GM12891 (cell line): ENCODE results near the gene TNFRSF21.
"Not testable (repeated sequence)": the region's sequence is repeated elsewhere in the genome, so short reads cannot be mapped to it uniquely, and the experiment has no call there.

ENCODE experiments used
- DNase-seq: peaks from one replicate; pipeline ENCODE4 v3.0.0; 2011; ENCODE audit warnings: low spot score; ENCODE audit not compliant: insufficient read length
- FAIRE-seq: peaks from 2 replicates; lab custom pipeline; 2011; peaks lifted over from hg19 to GRCh38; lab: Jason Lieb, UNC
- PAX5 ChIP-seq: IDR thresholded peaks from 2 replicates; pipeline ENCODE4 v1.6.1; 2011; ENCODE audit warnings: low read length, moderate library complexity, mild to moderate bottlenecking; ENCODE audit not compliant: insufficient read depth, severe bottlenecking
- POLR2A ChIP-seq: IDR thresholded peaks from 2 replicates; pipeline ENCODE4 v1.6.1; 2011; ENCODE audit warnings: low read depth, low read length, control low read depth
- POLR2AphosphoS5 ChIP-seq: IDR thresholded peaks from 2 replicates; pipeline ENCODE4 v1.6.1; 2011; ENCODE audit warnings: low read depth, low read length, control low read depth
- POU2F2 ChIP-seq: IDR thresholded peaks from 2 replicates; pipeline ENCODE4 v1.6.1; 2011; ENCODE audit warnings: low read depth, mild to moderate bottlenecking, control low read depth, low read length, moderate library complexity
- SPI1 ChIP-seq: IDR thresholded peaks from 2 replicates; pipeline ENCODE4 v1.6.1; 2011; ENCODE audit warnings: low read depth, low read length, control low read depth
- TAF1 ChIP-seq: IDR thresholded peaks from 2 replicates; pipeline ENCODE4 v1.6.1; 2011; ENCODE audit warnings: low read depth, low read length, control low read depth

The TNFRSF21 gene

DNA sequence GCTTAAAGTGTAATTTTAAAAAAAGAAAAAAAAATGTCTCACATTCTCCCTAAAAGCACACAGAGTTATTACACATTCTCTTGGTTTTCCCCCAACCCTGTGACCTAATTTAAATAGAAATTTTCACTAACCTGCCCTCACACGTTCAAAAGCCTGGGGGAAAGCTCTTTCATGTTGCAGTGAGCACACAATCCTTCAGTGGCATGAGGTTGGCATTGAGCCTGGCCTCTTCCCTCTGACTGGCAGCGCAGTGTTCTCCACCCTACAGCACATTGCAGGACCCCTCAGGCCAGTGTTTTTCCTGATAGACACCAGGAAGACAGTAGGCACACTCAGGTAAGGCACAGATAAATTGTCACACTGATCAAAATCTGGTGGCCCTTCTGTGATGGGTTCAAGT is 34.1 kb downstream of the TNFRSF21 start:
- no peak for TF ChIP-seq POU2F2
- TF ChIP-seq SPI1 = no peak
- TF ChIP-seq POLR2A = no peak
- TF ChIP-seq TAF1 = no peak
- TF ChIP-seq POLR2AphosphoS5 = no peak
- no peak for TF ChIP-seq PAX5
- DNase-seq (no peak), FAIRE-seq (no peak)

DNA sequence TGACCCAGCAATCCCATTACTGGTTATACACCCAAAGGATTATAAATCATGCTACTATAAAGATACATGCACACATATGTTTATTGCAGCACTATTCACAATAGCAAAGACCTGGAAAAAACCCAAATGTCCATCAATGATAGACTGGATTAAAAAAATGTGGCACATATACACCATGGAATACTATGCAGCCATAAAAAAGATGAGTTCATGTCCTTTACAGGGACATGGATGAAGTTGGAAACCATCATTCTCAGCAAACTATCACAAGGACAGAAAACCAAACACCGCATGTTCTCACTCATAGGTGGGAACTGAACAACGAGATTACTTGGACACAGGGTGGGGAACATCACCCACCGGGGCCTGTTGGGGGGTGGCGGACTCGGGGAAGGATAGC is 34.6 kb downstream of the TNFRSF21 start:
- not testable (repeated sequence) for DNase-seq, FAIRE-seq

DNA sequence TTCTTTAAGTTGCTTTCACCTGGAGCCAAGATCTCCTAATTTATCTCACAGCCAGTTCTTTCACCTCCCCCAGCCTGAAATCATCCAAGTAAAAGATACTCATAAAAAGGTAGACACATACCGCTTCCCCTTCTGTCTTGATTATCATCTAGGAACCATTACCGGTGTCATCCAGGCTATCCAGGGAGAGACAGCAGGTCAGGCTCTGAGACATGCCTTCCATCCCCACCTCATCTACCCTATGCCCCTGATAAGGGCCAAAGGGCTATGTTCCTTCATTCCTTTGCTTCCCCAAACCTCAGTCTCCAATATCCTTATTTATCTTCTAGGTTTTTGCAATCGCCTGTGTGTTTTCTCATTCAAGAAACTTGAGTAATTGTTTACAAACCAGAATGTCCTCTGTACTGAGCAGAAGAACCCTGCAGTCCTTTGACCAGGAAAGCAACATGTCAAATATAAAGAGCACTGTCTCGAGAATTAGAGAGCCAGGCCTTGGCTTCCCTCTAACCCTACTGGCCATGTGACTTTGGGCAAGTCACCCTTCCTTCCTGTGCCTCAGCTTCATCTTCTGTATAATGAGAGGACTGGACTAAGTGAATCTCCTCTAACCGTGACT is 41.0 kb downstream of the TNFRSF21 start:
- DNase-seq = no peak
- TF ChIP-seq TAF1 (no peak), POU2F2 (no peak), POLR2AphosphoS5 (no peak), PAX5 (no peak), POLR2A (no peak), SPI1 (no peak)
- FAIRE-seq = no peak

DNA sequence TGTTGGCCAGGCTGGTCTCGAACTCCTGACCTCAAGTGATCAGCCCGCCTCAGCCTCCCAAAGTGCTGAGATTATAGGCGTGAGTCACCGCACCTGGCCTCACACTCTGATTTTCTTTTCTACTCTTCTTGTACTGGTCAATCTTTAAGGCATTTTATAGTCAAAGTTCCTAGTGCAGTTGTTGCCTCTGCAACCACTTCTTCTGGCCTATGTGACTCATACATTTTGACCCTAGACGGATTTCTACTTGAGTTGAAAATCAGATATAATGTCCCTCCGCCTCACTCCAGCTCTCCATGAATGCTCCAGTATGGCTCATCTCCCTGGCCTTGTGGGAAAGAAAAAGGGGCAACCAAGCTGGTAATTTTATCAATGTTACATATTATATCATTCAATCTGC is 42.4 kb downstream of the TNFRSF21 start:
- TF ChIP-seq TAF1 = no peak
- no peak for DNase-seq
- no peak for FAIRE-seq

DNA sequence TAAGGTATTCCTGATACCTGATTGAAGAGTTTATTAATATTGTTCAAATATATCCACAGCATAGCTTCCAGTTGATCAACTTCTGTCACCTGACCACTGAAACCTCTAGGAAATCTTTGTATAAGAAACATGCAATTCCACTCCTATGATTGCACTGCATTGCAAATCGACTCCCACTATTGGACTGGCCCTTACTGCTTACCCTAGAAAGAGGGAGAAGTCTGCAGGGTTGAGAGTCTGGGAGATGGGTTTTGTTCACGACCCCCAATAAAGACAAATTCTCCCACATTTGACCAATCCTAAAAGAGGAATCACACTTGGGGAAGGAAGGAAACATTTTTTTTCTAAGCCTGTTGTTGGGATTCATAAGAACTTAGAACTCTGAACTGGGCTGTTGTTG is 43.7 kb downstream of the TNFRSF21 start:
- FAIRE-seq (no peak), DNase-seq (no peak)
- TF ChIP-seq POLR2A (no peak), POLR2AphosphoS5 (no peak), TAF1 (no peak), POU2F2 (no peak), PAX5 (no peak), SPI1 (no peak)

DNA sequence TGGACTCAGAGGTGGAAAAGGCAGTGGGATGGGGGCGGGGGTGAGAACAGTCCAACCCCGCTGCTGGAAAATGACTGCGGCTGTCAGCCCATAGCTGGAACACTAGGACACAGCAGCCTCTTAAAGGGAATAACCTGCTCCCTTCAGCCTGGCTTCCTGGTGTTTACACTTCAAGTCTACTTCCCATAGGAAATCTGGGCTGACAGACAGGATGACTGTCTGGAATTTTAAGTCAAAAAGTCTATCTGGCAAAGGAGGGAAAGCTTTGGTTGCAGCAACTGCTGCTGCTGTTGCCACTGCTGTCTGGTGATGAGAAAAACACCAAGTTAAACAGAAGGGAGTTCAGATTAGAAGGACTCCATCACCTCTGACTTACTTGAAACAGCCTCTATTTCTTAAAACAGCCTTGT is 44.9 kb downstream of the TNFRSF21 start:
- TF ChIP-seq TAF1 (no peak), PAX5 (no peak), POLR2AphosphoS5 (no peak), SPI1 (no peak), POU2F2 (no peak), POLR2A (no peak)
- no peak for FAIRE-seq
- DNase-seq = no peak

DNA sequence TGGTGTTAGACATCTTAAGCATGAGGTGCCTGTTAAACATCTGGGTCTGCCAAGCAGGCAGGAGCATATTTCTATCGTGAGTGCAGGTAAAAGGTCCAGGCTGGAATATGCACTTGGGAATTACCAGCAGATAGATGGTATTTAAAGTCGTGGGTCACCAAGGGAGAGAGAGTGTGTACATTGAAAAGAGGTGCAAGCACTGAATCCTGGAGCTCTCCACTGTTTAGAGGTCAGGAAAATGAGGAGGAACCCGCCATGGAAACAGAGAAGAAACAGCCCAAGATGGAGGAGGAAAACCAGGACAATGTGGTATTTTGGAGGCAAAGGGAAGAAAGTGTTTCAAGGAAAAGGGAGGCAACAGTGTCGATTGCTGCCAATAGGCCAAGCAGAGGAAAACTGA is 46.4 kb downstream of the TNFRSF21 start:
- DNase-seq (no peak), FAIRE-seq (no peak)
- no peak for TF ChIP-seq POLR2AphosphoS5
- TF ChIP-seq POLR2A = no peak
- no peak for TF ChIP-seq TAF1
- no peak for TF ChIP-seq POU2F2
- no peak for TF ChIP-seq PAX5
- no peak for TF ChIP-seq SPI1

DNA sequence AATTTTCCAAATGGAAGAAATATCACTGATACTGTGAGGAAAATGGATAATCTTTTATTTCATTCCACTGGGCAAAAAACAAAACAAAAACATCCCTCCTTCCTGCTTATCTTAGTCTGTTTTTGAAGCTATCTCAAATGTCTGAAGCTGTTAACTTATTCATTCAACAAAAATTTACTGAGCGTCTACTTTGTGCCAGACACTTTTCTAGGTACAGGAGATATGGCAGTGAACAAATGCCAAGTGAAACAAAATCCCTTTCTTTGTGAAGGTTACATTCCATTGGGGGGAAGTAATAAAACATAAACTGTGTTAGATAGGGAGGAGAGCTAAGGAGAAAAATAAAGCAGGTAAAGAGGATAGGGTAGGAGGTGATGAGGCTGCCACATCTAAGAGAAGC is 47.5 kb downstream of the TNFRSF21 start:
- FAIRE-seq = no peak
- TF ChIP-seq POLR2A = no peak
- no peak for TF ChIP-seq TAF1
- TF ChIP-seq POLR2AphosphoS5 = no peak
- no peak for TF ChIP-seq POU2F2
- no peak for TF ChIP-seq SPI1
- TF ChIP-seq PAX5 = no peak
- no peak for DNase-seq

DNA sequence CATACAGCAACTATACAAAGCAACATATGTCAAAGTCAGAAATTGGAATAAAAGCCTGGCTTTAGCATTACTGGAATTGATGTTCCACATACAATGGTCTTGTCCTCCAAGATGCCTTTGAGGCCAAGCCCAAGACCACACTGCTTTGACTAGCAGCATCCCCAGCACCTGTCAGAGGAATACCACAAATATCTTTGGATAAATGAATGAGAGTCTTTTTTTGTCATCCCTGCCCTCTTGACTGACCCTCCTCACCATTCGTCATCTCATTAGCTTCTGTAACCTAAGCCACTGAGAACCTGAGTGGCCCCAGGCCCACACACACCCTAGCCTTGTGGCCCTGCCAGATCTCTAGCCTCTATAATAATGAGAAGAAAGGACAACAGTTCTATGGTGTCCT is 48.5 kb downstream of the TNFRSF21 start:
- DNase-seq (no peak), FAIRE-seq (no peak)
- TF ChIP-seq POLR2AphosphoS5 = no peak
- TF ChIP-seq PAX5 = no peak

DNA sequence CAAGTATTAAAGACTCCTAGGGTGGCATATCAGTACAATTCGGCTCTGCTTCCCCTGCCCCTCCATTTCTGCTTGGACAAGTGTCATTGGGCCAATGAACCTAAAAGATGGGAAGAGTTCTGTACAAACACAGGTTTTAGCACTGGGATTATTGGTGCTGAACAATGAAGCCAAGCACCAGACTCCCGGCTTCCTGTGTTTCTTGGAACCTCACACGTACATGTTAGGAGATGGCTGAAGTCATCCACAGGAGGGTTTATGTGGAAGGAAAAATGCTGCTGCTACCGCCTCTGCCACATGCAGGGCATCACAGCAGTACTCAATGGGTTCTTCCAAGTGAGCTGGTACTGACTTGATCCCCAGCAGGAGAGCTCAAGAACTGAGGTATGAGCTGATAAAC is 49.7 kb downstream of the TNFRSF21 start:
- TF ChIP-seq POLR2AphosphoS5 = no peak
- no peak for TF ChIP-seq POLR2A
- no peak for TF ChIP-seq TAF1
- no peak for TF ChIP-seq SPI1
- no peak for TF ChIP-seq PAX5
- TF ChIP-seq POU2F2 = no peak
- FAIRE-seq (no peak), DNase-seq (no peak)

DNA sequence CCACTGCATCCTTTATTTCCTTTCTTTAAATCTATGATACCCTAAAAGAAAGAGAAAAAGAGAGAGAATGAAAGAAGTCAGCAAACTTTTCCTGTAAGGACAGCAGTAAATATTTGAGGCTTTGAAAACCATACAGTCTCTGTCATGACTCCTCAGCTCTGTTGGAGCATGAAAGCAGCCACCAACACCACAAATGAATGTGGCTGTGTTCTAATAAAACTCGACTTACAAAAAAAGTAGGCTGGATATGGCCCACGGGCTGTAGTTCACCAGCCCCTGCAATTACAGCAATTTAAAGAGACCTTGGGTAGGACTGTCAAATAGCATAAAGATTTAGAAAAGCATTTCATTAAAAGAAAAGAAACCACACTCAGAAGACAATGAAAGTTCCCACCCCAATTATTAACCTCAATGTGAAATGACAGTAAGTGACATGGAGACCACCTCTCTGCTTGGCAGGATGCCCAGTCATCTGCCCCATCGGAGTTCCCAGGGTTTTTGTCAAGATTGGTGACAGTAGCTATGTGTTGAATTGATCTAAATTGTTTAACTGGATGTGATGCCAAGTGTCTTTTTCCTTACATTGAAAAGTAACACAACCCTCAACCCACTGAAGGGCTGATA is 50.9 kb downstream of the TNFRSF21 start:
- no peak for TF ChIP-seq POLR2A
- no peak for TF ChIP-seq TAF1
- TF ChIP-seq PAX5 = no peak
- no peak for TF ChIP-seq POU2F2
- TF ChIP-seq SPI1 = no peak
- no peak for TF ChIP-seq POLR2AphosphoS5
- FAIRE-seq (no peak), DNase-seq (no peak)
